Stomach (tissue), 9 donors: ENCODE measurements around the gene VPS51. TPM values are rescaled to one million over a fixed set of nuclear protein-coding genes. Genes with fewer than 3 reads are reported as not detected.
A peak's percentile ranks its signal among the peaks of the same experiment; 100 is the strongest.

ENCODE experiments used
- DNase-seq, 2 donors: peaks; one replicate each; pipeline versions ENCODE4 v3.0.0 to v3.0.0-alpha.2; 2013 to 2019
- H3K27ac ChIP-seq, 5 donors: fragments of 200-600 bp in 4 of 5; sonication (generic) in 4 of 5; one replicate each; pipeline ENCODE4 v1.5.1; 2013 to 2019; ENCODE audit warnings: mild to moderate bottlenecking in 1 of 5, moderate library complexity in 1 of 5
- H3K27me3 ChIP-seq, 3 donors: fragments of 200-600 bp; sonication (generic); one replicate each; pipeline ENCODE4 v1.5.1; 2017 to 2019; ENCODE audit warnings: mixed run types in 1 of 3
- H3K36me3 ChIP-seq, 4 donors: fragments of 200-600 bp; sonication (generic); 1 replicate in 3 of 4; 2 replicates in 1 of 4; pipeline ENCODE4 v1.5.1; 2016 to 2019
- H3K4me1 ChIP-seq, 4 donors: fragments of 200-600 bp; sonication (generic); one replicate each; pipeline ENCODE4 v1.5.1; 2016 to 2019
- H3K4me3 ChIP-seq, 4 donors: fragments of 200-600 bp; sonication (generic) in 3 of 4; one replicate each; pipeline ENCODE4 v1.5.1; 2016 to 2019; ENCODE audit warnings: mild to moderate bottlenecking in 1 of 4
- H3K9me3 ChIP-seq, 4 donors: fragments of 200-600 bp; sonication (generic); one replicate each; pipeline ENCODE4 v1.5.1; 2016 to 2019
- CTCF ChIP-seq, 7 experiments: fragments of 450-650 bp in 4 of 7; fragments of 200-600 bp in 3 of 7; sonication (generic) in 3 of 7; IDR thresholded peaks; one replicate each; pipeline ENCODE4 v1.5.1; 2016 to 2019; ENCODE audit warnings: antibody characterized with exemption in 7 of 7, control low read depth in 2 of 7, mild to moderate bottlenecking in 1 of 7
- EP300 ChIP-seq: sonication (generic); formaldehyde crosslinking; IDR thresholded peaks from one replicate; pipeline ENCODE4 v1.6.1; 2017; ENCODE audit warnings: antibody characterized with exemption
- POLR2A ChIP-seq, 4 donors: fragments of 450-650 bp; IDR thresholded peaks; one replicate each; pipeline ENCODE4 v1.6.1; 2016; ENCODE audit warnings: antibody characterized with exemption in 4 of 4, control low read depth in 2 of 4, mild to moderate bottlenecking in 1 of 4, moderate library complexity in 1 of 4
- POLR2AphosphoS5 ChIP-seq, 3 donors: sonication (generic); formaldehyde crosslinking; IDR thresholded peaks; one replicate each; pipeline ENCODE4 v1.6.1; 2016; ENCODE audit warnings: antibody characterized with exemption in 3 of 3
- WGBS, 5 donors: extraction: QIAGEN DNeasy Blood & Tissue Kit in 3 of 5; methylation state at CpG; one replicate each; pipeline versions ENCODE4 v1.1.5 to v1.1.7; 2013 to 2018; 5-methylcytosine and 5-hydroxymethylcytosine counted together
- intact Hi-C: fragments of 100-400 bp; cut with DNase I; formaldehyde crosslinking; loops from one replicate; pipeline ENCODE4 v1.15.1; 2023; ENCODE audit warnings: low total_unique reads
- polyA plus RNA-seq, 3 donors: library from polyadenylated mRNA; stranded (reverse); fragments of 200-250 nt; gene quantifications; one replicate each; pipeline ENCODE4 v1.2.3, GENCODE V29; 2013
- total RNA-seq, 5 donors: library from RNA; depleted of rRNA; stranded (reverse); fragments of >200 nt; gene quantifications; one replicate each; pipeline versions ENCODE4 v1.1.0 to v1.2.3, GENCODE V29; 2014 to 2016
- donor health status: healthy with polysubstance abuse.
- donor health status: Bipolar disorder and iron deficiency.
- donor health status: healthy.

The VPS51 gene
- total and polyA plus RNA-seq, 8 donors: 124 to 2,272 (median 202) TPM

GRCh38 chr11:65131417-65131776 lies 35.4 kb downstream of the VPS51 start:
- TF ChIP-seq CTCF (IDR thresholded peaks at IDR 0.05) (no peak), POLR2AphosphoS5 (IDR thresholded peaks at IDR 0.05) (no peak), EP300 (no peak), POLR2A (IDR thresholded peaks at IDR 0.05) (no peak)
- Histone ChIP-seq H3K36me3 (peaks cover 64 to 67% (median 66%) of the 10 kb centered on the region in 4 donors), H3K4me1 (peaks cover 24 to 47% (median 42%) of the 10 kb centered on the region in 4 donors), H3K27me3 (no peaks in the 10 kb centered on the region), H3K9me3 (no peaks in the 10 kb centered on the region), H3K27ac (no peak overlapping the region), H3K4me3 (no peak overlapping the region)
- no peak for DNase-seq
- intact Hi-C loops: no loop called here
- WGBS, 5 donors: 65 to 97% (median 76%) methylated on average over 3 of the region's 3 CpGs

DNA sequence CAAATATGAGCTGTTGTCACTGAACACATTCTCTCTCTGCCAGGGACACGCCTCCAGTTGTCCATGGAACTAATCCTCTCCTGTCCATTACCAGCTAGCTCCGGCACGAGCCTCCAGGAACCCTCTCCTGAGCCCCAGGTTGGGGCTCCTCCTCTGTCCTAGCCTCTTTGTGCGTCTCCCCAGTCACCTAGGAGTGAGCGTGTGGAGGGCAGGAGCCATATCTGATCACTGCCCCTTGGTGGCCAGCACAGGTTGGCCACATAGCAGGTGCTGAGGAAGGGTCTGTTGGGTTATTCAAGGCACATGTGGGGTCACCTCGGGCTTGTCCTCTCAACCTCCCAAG lies 35.9 kb downstream of the VPS51 start:
- TF ChIP-seq POLR2A (IDR thresholded peaks at IDR 0.05) (no peak), POLR2AphosphoS5 (IDR thresholded peaks at IDR 0.05) (no peak), CTCF (IDR thresholded peaks at IDR 0.05) (no peak)
- H3K27me3 ChIP-seq: no peaks in the 10 kb centered on the region
- peak overlapping the region in 1 of 4 donors; percentile 99 for H3K4me3 ChIP-seq
- H3K9me3 ChIP-seq: no peaks in the 10 kb centered on the region
- peaks cover 25 to 50% (median 44%) of the 10 kb centered on the region in 4 donors for H3K4me1 ChIP-seq
- H3K27ac ChIP-seq: peak overlapping the region in 2 of 5 donors; percentile 14 to 97
- intact Hi-C loops: no loop called here
- 58 to 72% (median 67%) methylated on average over 6 of the region's 6 CpGs for WGBS, 5 donors
- no peak for DNase-seq
- H3K36me3 ChIP-seq: peaks cover 62 to 63% (median 62%) of the 10 kb centered on the region in 4 donors

- Histone ChIP-seq H3K4me3 (peak overlapping the region; percentile 80 to 99 (median 92)), H3K4me1 (peaks cover 25 to 50% (median 44%) of the 10 kb centered on the region in 4 donors), H3K9me3 (no peaks in the 10 kb centered on the region), H3K27me3 (no peaks in the 10 kb centered on the region), H3K36me3 (peaks cover 56 to 57% (median 57%) of the 10 kb centered on the region in 4 donors), H3K27ac (peak overlapping the region in 4 of 5 donors; percentile 94 to 99 (median 98))
- 41 to 59% (median 49%) methylated on average over 9 to 10 of the region's 10 CpGs for WGBS, 5 donors
- no peak for TF ChIP-seq CTCF (IDR thresholded peaks at IDR 0.05)
- TF ChIP-seq EP300: no peak
- no peak for TF ChIP-seq POLR2AphosphoS5 (IDR thresholded peaks at IDR 0.05)
- TF ChIP-seq POLR2A (IDR thresholded peaks at IDR 0.05): no peak
- no peak for DNase-seq
- intact Hi-C loops: no loop called here
These were observed 36.4 kb downstream of the VPS51 start for GRCh38 chr11:65132238-65132987.

DNA sequence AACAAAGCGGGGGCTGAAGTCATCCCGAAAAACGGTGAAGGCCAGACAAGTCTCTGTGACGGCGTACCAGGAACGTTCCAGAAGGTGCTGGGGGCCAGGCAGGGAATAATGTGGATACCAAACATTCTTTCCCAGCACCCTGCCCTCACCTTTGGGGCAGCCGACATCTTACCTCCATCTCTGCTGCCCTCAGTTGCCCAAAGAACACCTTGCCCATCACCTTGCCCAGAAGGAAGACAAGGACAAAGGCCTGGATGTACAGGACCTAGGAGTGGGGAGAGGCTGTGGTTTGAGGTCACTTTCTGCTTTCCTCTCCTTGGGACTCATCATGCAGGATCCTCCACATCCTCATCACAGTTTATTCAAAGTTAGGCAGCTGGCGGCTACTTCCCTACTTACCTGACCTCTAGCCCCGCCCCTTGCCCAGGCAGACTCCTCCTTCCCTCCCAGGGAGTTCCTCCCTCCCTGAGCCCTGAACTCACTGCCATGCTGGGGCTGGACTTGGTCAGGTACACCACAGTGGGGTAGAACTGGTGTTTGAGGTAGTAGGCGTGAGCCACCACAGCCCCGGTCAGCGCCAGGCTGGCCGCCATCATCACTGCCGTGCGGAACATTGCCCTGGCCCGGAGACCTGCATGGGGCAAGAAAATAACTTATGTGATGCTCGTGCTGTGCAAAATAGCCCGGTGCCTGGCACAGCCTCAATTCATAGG lies 37.1 kb downstream of the VPS51 start:
- TF ChIP-seq EP300 (no peak), CTCF (IDR thresholded peaks at IDR 0.05) (no peak), POLR2AphosphoS5 (IDR thresholded peaks at IDR 0.05) (peak in 2 of 3 donors; percentile 60 to 68), POLR2A (IDR thresholded peaks at IDR 0.05) (no peak)
- H3K36me3 ChIP-seq: peaks cover 49 to 50% (median 49%) of the 10 kb centered on the region in 4 donors
- peaks cover 25 to 50% (median 44%) of the 10 kb centered on the region in 4 donors for H3K4me1 ChIP-seq
- peak overlapping the region; percentile 80 to 99 (median 92) for H3K4me3 ChIP-seq
- no peaks in the 10 kb centered on the region for H3K27me3 ChIP-seq
- WGBS, 5 donors: 31 to 46% (median 35%) methylated on average over 15 to 18 of the region's 18 CpGs
- H3K9me3 ChIP-seq: no peaks in the 10 kb centered on the region
- DNase-seq: peak; percentile 85 to 89
- H3K27ac ChIP-seq: peak overlapping the region; percentile 94 to 99 (median 98)
- intact Hi-C loops: no loop called here
